Measurements from ENCODE around the gene SLC39A5. TPM values are rescaled to one million over a fixed set of nuclear protein-coding genes. Genes with fewer than 3 reads are reported as not detected.
A peak's percentile ranks its signal among the peaks of the same experiment; 100 is the strongest.

The SLC39A5 gene, protein sequence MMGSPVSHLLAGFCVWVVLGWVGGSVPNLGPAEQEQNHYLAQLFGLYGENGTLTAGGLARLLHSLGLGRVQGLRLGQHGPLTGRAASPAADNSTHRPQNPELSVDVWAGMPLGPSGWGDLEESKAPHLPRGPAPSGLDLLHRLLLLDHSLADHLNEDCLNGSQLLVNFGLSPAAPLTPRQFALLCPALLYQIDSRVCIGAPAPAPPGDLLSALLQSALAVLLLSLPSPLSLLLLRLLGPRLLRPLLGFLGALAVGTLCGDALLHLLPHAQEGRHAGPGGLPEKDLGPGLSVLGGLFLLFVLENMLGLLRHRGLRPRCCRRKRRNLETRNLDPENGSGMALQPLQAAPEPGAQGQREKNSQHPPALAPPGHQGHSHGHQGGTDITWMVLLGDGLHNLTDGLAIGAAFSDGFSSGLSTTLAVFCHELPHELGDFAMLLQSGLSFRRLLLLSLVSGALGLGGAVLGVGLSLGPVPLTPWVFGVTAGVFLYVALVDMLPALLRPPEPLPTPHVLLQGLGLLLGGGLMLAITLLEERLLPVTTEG
- total RNA-seq (2021) (0.87 and 2.8 TPM in 2 replicates), Bru-seq, nascent RNA (percentile 18 among the genes with signal in this experiment), BruChase-seq, experiment 1, labeled RNA remaining after a 2-hour chase (percentile 11 among the genes with signal in this experiment), BruChase-seq, experiment 2, labeled RNA remaining after a 6-hour chase (percentile 17 among the genes with signal in this experiment)
- long read RNA-seq, partial matches to known transcripts, result 0 of 1 reads
- long read RNA-seq, other reads (novel, unspliced or antisense), result 1 of 1 reads

DNA sequence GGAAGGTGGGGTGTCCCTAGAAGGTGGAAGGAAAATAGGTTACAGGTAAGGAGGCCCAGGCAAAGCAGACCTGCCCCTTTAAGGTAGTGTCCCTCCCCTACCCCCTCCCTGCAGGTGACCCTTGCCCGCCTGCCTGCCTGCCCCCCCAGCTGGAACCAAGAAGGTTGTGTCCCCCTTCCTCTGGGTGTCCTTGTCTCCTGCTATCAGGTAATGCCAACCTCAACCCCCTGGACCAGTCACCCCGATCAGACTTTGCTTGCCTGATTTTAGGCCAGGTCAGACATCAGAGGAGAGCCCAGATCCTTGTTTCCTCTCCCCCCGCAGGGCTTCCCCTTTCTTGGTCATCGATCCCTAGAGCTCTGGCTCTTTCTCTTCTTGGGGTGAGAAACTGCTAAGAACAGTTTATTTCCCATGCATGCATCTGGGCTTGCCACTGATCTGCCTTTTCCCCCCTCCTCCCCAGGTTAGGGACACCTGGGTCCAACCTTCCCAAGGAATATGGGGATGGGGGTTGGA lies at the start of gene SLC39A5:
Gene SLC39A5 (plus strand): TSS at position 136 of the 516 bp plus-strand sequence. CDS start 1,224 bp downstream, outside the sequence.
- Histone ChIP-seq H3K4me2 (no peak within 1 kb of the TSS), H2AFZ (no peak within 1 kb of the TSS), H4K20me1 (ENCODE audit: insufficient read depth) (no peaks in the 10 kb centered on the region), H3K27ac (no peak within 1 kb of the TSS), H3K36me3 (ENCODE audit: low read depth) (no peaks in the 10 kb centered on the region), H3K9me2 (ENCODE audit: insufficient read depth) (no peaks in the 10 kb centered on the region), H3K27me3 (ENCODE audit: insufficient read depth, low read depth) (no peaks in the 10 kb centered on the region), H3K79me2 (ENCODE audit: low read depth) (no peaks in the 10 kb centered on the region), H3K4me1 (replicated peaks; ENCODE audit: insufficient read depth) (peaks cover 4% of the 10 kb centered on the region; the same call in 1 of the 2 replicates), H3K4me3 (no peak within 1 kb of the TSS), H3K9me3 (ENCODE audit: insufficient read depth, low read depth) (no peaks in the 10 kb centered on the region), H3F3A (ENCODE audit: insufficient read depth, low read depth) (peaks cover 11% of the 10 kb centered on the region; the same call in 1 of the 2 replicates)
- ChIA-PET POLR2A (ENCODE audit: unreplicated experiment) (no interaction called here), CTCF (no interaction called here)
- DNase-seq, result no peak
- TF ChIP-seq, protein P1, sequence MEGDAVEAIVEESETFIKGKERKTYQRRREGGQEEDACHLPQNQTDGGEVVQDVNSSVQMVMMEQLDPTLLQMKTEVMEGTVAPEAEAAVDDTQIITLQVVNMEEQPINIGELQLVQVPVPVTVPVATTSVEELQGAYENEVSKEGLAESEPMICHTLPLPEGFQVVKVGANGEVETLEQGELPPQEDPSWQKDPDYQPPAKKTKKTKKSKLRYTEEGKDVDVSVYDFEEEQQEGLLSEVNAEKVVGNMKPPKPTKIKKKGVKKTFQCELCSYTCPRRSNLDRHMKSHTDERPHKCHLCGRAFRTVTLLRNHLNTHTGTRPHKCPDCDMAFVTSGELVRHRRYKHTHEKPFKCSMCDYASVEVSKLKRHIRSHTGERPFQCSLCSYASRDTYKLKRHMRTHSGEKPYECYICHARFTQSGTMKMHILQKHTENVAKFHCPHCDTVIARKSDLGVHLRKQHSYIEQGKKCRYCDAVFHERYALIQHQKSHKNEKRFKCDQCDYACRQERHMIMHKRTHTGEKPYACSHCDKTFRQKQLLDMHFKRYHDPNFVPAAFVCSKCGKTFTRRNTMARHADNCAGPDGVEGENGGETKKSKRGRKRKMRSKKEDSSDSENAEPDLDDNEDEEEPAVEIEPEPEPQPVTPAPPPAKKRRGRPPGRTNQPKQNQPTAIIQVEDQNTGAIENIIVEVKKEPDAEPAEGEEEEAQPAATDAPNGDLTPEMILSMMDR (conservative IDR thresholded peaks at IDR 0.05), result no peak
- no peak for TF ChIP-seq EZH2 (IDR thresholded peaks at IDR 0.05; ENCODE audit: low read depth)
- no TSS peak for BruUV-seq (replicated peaks)
- intact Hi-C loops (cut with micrococcal nuclease; ENCODE audit: unreplicated experiment), result no loop called here

DNA sequence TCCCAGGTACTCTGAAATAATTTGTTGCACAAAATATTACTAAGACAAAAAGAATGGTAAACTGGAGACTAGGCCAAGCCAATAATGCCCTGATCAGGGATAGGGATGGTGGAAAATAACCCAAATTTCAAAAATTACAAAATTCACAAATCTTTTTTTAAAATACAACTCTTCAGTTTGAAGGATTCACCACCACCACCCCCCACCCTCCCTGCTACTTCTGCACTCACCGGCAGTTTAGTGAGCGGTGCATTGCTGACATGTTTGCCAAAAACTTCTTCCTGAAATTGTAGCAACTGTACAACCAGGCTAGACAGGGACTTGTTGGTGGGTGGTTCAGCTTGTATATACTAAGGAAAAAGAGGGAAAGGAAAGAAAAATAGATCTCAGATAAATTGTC lies 42.9 kb upstream of the SLC39A5 start:
- Histone ChIP-seq H3K4me3 (no peak overlapping the region), H3K4me2 (peak overlapping the region; percentile 97)

More for the DNA sequence above, 42.9 kb upstream of the SLC39A5 start:
- intact Hi-C loops (cut with micrococcal nuclease; ENCODE audit: unreplicated experiment), result no loop called here
- peaks cover 17% of the 10 kb centered on the region for H3K36me3 ChIP-seq (ENCODE audit: low read depth)
- ChIA-PET POLR2A (ENCODE audit: unreplicated experiment) (no interaction called here), CTCF (no interaction called here)
- H3K27ac ChIP-seq, result no peak overlapping the region
- H3K27me3 ChIP-seq (ENCODE audit: insufficient read depth, low read depth), result no peaks in the 10 kb centered on the region
- peaks cover 30% of the 10 kb centered on the region for H3K79me2 ChIP-seq (ENCODE audit: low read depth)
- H3K4me1 ChIP-seq (replicated peaks; ENCODE audit: insufficient read depth), result peaks cover 28% of the 10 kb centered on the region
- no TSS peak for BruUV-seq (replicated peaks)
- no peak overlapping the region for H2AFZ ChIP-seq
- TF ChIP-seq, protein P1 (conservative IDR thresholded peaks at IDR 0.05), result no peak
- TF ChIP-seq EZH2 (IDR thresholded peaks at IDR 0.05; ENCODE audit: low read depth), result no peak
- H3F3A ChIP-seq (ENCODE audit: insufficient read depth, low read depth), result peaks cover 27% of the 10 kb centered on the region; the same call in 1 of the 2 replicates
- H4K20me1 ChIP-seq (ENCODE audit: insufficient read depth), result no peaks in the 10 kb centered on the region
- no peaks in the 10 kb centered on the region for H3K9me3 ChIP-seq (ENCODE audit: insufficient read depth, low read depth)
- H3K9me2 ChIP-seq (ENCODE audit: insufficient read depth), result no peaks in the 10 kb centered on the region
- no peak for DNase-seq
